GM18507 (cell line): ENCODE measurements around the gene OIT3.

Experiments
- DNase-seq: peaks from one replicate; pipeline ENCODE4 v3.0.0; 2011; ENCODE audit warnings: low read depth; ENCODE audit not compliant: insufficient read length; ENCODE audit errors: extremely low spot score
- FAIRE-seq: peaks from 2 replicates; lab custom pipeline; 2011; peaks lifted over from hg19 to GRCh38; lab: Jason Lieb, UNC

The OIT3 gene

GRCh38 chr10:72893136-72893798, at the start of gene OIT3:
Gene OIT3 (plus strand): TSS chr10:72893739. CDS start chr10:72893799, 60 bp downstream.
- no peak for DNase-seq
- FAIRE-seq, result no peak

GRCh38 chr10:72846238-72846637, 47.3 kb upstream of the OIT3 start:
- FAIRE-seq (no peak), DNase-seq (no peak)

DNA sequence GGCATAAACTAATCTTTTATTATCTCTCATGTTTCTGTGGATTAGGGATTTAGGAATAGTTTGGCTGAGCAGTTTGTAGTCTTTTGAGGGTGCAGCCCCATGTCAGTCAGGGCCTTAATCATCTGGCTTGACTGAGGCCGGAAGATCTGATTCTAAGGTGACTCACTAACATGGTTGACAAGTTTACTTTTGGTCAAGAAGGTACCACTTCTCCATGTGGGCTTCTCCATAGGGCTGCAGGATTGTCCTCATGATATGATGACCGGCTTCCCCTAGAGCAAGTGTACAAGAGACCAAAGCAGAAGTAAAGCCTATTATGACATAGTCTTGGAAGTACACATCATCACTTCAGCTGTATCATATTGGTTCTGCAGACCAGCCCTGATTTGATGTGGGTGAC, 45.9 kb upstream of the OIT3 start:
- DNase-seq, result no peak

GRCh38 chr10:72850861-72851260, 42.7 kb upstream of the OIT3 start:
- no peak for FAIRE-seq

More for the DNA sequence above, 45.9 kb upstream of the OIT3 start:
- FAIRE-seq, result no peak

DNA sequence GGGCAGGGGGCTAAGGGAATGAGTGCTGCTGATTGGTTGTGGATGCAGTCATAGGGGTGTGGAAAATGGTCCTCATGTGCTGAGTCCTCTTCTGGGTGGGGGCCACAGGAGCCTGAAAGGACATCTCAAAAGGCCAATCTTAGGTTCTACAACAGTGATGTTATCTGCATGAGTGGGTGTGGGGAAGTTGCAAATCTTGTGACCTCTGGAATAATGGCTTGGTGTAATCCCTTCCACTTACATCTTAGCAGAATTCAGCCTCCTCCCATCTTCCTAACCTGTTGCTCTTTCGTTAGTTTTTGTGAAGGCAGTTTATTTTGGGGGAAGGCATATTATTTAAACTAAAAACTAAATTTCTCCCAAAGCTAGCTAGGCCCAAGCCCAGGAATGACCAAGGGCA, 42.0 kb upstream of the OIT3 start:
- FAIRE-seq, result no peak
- no peak for DNase-seq

More at GRCh38 chr10:72850861-72851260, 42.7 kb upstream of the OIT3 start:
- DNase-seq, result no peak

GRCh38 chr10:72852508-72852907, 41.0 kb upstream of the OIT3 start:
- DNase-seq (no peak), FAIRE-seq (no peak)

DNA sequence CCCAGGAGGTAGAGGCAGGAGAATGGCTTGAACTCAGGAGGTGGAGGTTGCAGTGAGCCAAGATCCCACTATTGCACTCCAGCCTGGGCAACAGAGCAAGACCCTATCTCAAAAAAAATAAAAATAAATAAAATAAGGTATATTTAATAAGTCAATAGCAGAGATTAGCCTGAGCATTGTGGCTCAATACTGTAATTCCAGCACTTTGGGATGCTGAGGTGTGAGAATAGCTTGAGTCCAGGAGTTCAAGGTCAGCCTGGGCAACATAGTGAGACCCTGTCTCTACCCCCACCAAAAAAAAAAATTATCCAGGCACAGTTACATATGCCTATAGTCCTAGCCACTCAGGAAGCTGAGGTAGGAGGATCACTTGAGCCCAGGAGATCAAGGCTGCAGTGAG, 38.4 kb upstream of the OIT3 start:
- FAIRE-seq, result no peak
- no peak for DNase-seq

DNA sequence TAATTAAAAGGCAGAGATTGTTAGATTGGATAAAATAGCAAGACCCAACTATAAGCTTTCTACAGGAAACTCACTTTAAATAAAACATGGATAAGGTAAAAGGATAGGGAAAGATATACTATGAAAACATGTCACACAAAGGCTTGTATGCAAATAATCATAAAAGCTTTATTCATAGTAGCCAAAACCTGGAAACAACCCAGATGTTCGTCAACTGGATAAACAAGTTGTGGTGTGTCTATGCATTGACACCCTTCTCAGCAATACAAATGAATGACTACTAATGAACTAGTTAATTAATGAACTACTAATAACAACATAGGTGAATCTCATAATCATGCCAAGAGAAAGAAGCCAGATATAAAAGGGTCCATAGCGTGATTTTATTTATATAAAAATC, 37.7 kb upstream of the OIT3 start:
- no peak for FAIRE-seq
- no peak for DNase-seq

DNA sequence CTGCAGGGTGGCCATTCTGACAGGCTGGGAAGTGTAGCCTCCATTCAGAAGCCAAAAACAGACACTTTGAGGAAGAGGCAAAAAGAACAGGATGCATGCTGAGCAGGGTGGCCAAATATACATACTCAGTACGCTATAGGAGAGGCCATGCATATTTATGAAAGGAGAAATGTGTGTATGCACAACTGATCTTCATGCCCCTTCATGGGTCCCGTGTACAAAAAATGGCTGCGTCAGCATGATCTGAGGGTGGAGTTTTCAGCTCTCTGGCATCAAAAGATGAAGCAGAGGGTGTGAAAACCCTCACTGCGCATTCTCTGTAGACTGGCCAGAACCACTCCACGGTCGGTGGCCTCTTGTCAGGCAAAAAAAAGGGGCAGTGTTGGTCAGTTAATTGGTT, 35.5 kb upstream of the OIT3 start:
- FAIRE-seq (no peak), DNase-seq (no peak)

DNA sequence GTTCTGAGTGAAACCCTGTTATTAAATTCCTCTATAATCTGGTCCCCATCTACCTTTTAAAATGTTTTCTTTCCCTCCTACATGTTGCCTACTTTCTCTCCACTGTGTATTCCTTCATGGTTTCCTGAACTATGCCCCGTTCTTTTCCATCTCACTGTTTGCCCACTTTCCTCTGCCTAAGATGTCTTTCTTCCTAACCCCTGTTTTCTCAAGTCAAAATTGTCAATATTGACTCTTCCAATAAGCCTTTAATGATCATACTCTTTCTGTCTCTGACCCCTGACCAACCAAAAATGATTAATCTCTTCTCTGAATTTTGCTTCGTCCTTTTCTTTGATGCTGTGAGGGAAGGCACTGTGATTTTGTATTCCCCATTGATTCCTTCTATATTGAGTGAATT, 30.6 kb upstream of the OIT3 start:
- DNase-seq, result no peak
- no peak for FAIRE-seq

DNA sequence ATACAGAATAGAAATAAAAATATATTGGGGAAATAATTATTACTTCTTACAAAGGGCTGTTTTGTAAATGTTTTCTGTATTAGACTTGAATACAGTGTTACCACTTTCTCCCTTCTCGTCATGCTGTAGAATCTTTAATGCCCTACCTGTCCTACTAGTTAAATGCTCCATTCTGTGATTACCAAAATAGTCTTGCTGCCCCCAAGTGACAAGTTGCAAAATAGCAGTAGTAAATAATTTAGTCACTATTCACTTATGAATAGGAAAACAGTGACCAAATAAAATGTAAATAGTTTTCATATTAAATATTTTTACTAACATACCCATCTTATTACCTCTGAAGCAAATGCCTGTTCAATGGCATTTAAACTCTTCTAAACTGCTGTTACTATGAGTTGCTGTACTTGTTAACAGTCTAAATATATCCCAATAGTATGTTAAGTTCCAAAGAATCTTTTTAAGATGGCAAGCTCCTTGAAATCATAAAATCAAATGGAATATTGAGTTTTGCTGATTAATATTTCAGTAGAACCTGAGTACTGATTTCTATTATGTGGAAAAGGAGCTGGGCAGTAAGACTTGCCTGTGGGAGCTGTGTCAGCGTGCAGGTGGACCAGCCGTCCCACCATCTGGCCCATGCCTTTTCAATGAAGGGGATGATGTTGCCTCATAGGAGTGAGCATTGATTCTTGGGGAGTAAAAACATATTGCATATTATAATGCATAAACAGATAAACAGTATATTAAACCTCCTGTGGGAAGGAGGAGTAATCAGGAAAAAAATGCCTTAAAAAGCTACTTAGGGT, 18.1 kb upstream of the OIT3 start:
- no peak for DNase-seq
- peak; percentile 48 for FAIRE-seq

DNA sequence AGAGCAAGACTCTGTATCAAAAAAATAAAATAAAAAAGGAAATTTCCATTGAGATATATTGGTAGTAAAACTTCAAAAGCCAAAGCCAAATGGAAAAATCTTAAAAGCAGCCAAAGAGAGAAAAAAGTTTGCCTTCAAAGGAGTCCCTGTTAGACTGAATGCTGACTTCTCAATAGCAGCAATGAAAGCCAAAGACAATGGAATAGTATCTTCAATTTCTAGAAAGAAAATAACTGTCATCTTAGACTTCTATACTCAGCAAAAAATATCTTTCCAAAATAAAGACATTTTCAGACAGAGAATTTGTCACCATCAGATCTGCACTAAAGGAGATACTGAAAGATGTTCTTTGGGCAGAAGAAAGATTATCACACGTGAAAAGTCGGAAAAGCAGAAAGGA, 14.3 kb upstream of the OIT3 start:
- DNase-seq, result no peak
- FAIRE-seq, result no peak

DNA sequence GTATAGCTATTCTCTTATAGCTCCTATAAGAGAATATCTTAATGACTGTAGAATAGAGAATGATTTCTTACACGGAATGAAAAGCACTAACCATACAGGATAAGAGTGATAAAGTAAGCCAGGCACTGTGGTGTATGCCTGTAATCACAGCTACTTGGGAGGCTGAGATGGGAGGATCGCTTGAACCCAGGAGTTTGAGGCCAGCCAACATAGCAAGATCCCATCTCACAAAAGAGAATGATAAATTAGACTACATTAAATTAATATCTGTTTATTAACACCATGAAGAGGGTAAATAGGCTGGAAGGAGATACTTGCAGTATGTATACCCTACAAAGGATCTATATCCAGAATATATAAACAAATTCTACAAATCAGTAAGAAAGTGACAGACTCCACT, 12.2 kb upstream of the OIT3 start:
- FAIRE-seq (no peak), DNase-seq (no peak)

DNA sequence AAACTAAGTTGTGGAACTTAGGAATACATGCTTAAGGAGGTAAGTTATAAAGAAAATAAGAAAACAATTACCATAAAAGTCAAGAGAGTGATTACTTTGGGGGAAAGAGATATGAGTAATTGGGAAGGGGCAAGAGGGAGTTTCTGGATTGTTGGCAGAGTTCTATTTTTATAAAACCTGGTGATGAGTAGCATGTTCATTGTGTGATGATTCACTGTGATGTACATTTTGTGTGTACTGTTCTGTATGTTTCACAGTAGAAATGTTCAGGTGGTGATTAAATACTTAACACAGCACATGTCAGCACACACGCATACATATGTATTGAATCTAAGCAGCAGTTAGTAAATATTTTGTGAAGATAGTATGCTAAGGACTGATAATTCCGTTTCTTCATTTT, 9.7 kb upstream of the OIT3 start:
- peak; percentile 15 for FAIRE-seq
- no peak for DNase-seq

DNA sequence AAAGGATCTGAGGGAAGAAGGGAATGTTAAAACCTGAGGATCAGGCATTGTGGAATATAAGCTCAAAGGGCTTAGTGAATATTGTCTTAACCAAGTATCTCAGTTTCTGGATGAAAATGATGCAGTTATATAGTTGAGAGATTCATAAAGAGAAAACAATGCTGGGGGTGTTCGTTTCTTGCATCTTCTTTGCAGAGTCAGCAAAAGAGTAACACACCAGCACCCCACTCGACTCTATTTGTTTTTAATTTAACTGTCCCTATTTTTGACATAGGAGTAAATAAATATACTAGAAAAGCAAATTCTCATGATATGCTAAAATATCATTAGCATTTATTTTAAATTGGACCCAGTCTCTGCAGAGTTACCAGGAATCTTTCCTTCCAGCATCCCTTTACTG, 7.6 kb upstream of the OIT3 start:
- no peak for FAIRE-seq
- no peak for DNase-seq

DNA sequence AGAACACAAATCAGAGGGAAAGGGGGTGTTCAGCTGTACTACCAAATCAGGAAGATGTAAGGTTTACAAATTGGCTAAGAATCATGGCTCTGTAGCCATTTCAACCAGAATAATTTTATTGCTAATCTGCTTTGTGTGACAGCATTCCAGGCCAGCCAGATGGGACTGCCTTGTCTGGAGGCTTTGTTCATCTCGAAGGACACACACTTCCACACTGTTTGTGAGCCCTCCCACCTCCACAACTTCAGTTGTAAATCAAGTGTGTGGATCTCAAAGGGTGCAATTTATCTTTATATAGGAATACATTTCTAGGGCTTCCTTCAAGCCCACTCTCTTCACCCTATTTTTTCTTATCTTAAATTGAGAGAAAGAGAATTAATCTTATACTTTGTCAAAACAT, 6.9 kb upstream of the OIT3 start:
- FAIRE-seq (no peak), DNase-seq (no peak)

DNA sequence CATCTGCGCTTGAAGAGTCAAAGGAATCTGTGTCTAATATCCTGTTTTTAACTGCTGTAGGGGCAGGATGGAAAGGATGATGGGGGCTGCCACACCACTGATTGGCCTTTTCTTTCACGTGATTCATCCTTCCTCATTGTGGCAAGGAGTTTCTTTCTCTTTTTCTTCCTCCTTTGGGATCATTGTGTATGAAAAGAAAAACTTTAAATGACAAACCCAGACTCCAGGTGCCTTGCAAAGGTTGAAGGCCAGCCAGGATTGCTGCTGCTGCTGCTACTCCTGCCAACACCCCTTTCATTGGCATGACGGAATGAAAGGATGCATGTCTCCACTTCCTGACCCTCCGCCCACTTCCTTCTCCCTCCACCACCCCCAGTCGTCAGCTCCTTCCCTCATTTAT, 6.5 kb upstream of the OIT3 start:
- FAIRE-seq (no peak), DNase-seq (no peak)

- FAIRE-seq, result no peak
Observed at GRCh38 chr10:72888151-72888638, 5.3 kb upstream of the OIT3 start.

DNA sequence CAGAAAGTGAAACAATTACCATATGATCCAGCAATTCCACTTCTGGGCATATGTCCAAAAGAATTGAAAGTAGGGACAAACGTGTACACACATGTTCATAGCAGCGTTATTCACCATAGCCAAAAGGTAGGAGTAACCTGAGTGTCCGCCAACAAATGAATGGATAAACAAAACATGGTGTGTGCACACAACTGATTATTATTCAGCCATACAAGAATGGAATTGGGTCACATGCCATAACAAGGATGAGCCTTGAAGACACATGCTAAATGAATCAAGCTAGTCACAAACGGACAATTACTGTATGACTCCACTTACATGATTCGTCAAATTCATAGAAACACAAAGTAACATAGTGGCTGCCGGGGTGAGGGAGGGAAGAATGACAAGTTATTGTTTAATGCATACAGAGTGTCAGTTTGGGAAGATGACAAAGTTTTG, 4.1 kb upstream of the OIT3 start:
- DNase-seq (no peak), FAIRE-seq (no peak)

More at GRCh38 chr10:72888151-72888638, 5.3 kb upstream of the OIT3 start:
- no peak for DNase-seq

- FAIRE-seq (no peak), DNase-seq (no peak)
Observed at GRCh38 chr10:72890086-72890485, 3.5 kb upstream of the OIT3 start.
